ENCODE results near the gene CAMTA1. TPM values are rescaled to one million over a fixed set of nuclear protein-coding genes. Genes with fewer than 3 reads are reported as not detected.
"Not testable (repeated sequence)": the region's sequence is repeated elsewhere in the genome, so short reads cannot be mapped to it uniquely, and the experiment has no call there.

The CAMTA1 gene
- total RNA-seq, 1 donor from 2014 or later, result 38.1 TPM

- H3K4me3 ChIP-seq (ENCODE audit: low read length in 3 of 3), result no peak overlapping the region
- H3K9ac ChIP-seq (ENCODE audit: low read depth in 1 of 3, low read length in 3 of 3), result peak overlapping the region in 1 of 3 donors; percentile 28
- no peaks in the 10 kb centered on the region for H3K9me3 ChIP-seq (ENCODE audit: control insufficient read depth in 3 of 3, low read length in 3 of 3)
- H3K36me3 ChIP-seq (ENCODE audit: control insufficient read depth in 3 of 3, insufficient read depth in 3 of 3, low read length in 3 of 3), result peaks cover 37 to 62% (median 56%) of the 10 kb centered on the region in 3 donors
- peaks cover 12 to 37% (median 20%) of the 10 kb centered on the region in 3 donors for H3K4me1 ChIP-seq (ENCODE audit: control insufficient read depth in 3 of 3, insufficient read depth in 3 of 3, low read length in 3 of 3)
- no peak overlapping the region for H3K27ac ChIP-seq (ENCODE audit: low read depth, low read length)
- no peaks in the 10 kb centered on the region for H3K27me3 ChIP-seq (ENCODE audit: control insufficient read depth in 3 of 3, insufficient read depth in 3 of 3, low read length in 3 of 3)
These were observed 1001.5 kb downstream of the CAMTA1 start for GRCh38 chr1:7786795-7787194.

GRCh38 chr1:7789828-7790227, 1004.6 kb downstream of the CAMTA1 start:
- H3K4me1 ChIP-seq (ENCODE audit: control insufficient read depth in 3 of 3, insufficient read depth in 3 of 3, low read length in 3 of 3), result peaks cover 10 to 26% (median 15%) of the 10 kb centered on the region in 3 donors
- no peak overlapping the region for H3K9ac ChIP-seq (ENCODE audit: low read depth in 1 of 3, low read length in 3 of 3)
- H3K9me3 ChIP-seq (ENCODE audit: control insufficient read depth in 3 of 3, low read length in 3 of 3), result no peaks in the 10 kb centered on the region
- H3K4me3 ChIP-seq (ENCODE audit: low read length in 3 of 3), result no peak overlapping the region
- H3K36me3 ChIP-seq (ENCODE audit: control insufficient read depth in 3 of 3, insufficient read depth in 3 of 3, low read length in 3 of 3), result peaks cover 49 to 84% (median 74%) of the 10 kb centered on the region in 3 donors
- H3K27me3 ChIP-seq (ENCODE audit: control insufficient read depth in 3 of 3, insufficient read depth in 3 of 3, low read length in 3 of 3), result no peaks in the 10 kb centered on the region
- no peak overlapping the region for H3K27ac ChIP-seq (ENCODE audit: low read depth, low read length)

- H3K4me3 ChIP-seq (ENCODE audit: low read length in 3 of 3); H3K9ac ChIP-seq (ENCODE audit: low read depth in 1 of 3, low read length in 3 of 3); H3K27me3 ChIP-seq (ENCODE audit: control insufficient read depth in 3 of 3, insufficient read depth in 3 of 3, low read length in 3 of 3); H3K27ac ChIP-seq (ENCODE audit: low read depth, low read length); H3K9me3 ChIP-seq (ENCODE audit: control insufficient read depth in 3 of 3, low read length in 3 of 3): not testable (repeated sequence)
- Histone ChIP-seq H3K4me1 (ENCODE audit: control insufficient read depth in 3 of 3, insufficient read depth in 3 of 3, low read length in 3 of 3) (peaks cover 0 to 16% (median 8%) of the 10 kb centered on the region in 3 donors), H3K36me3 (ENCODE audit: control insufficient read depth in 3 of 3, insufficient read depth in 3 of 3, low read length in 3 of 3) (peaks cover 54 to 86% (median 79%) of the 10 kb centered on the region in 3 donors)
These were observed 1005.8 kb downstream of the CAMTA1 start for GRCh38 chr1:7791027-7791426.

GRCh38 chr1:7795406-7795805, 1010.2 kb downstream of the CAMTA1 start:
- no peak overlapping the region for H3K4me3 ChIP-seq (ENCODE audit: low read length in 3 of 3)
- no peak overlapping the region for H3K27ac ChIP-seq (ENCODE audit: low read depth, low read length)
- no peak overlapping the region for H3K9ac ChIP-seq (ENCODE audit: low read depth in 1 of 3, low read length in 3 of 3)
- no peaks in the 10 kb centered on the region for H3K4me1 ChIP-seq (ENCODE audit: control insufficient read depth in 3 of 3, insufficient read depth in 3 of 3, low read length in 3 of 3)
- H3K9me3 ChIP-seq (ENCODE audit: control insufficient read depth in 3 of 3, low read length in 3 of 3), result no peaks in the 10 kb centered on the region
- H3K27me3 ChIP-seq (ENCODE audit: control insufficient read depth in 3 of 3, insufficient read depth in 3 of 3, low read length in 3 of 3), result no peaks in the 10 kb centered on the region
- H3K36me3 ChIP-seq (ENCODE audit: control insufficient read depth in 3 of 3, insufficient read depth in 3 of 3, low read length in 3 of 3), result peaks cover 60 to 76% (median 73%) of the 10 kb centered on the region in 3 donors

- H3K4me1 ChIP-seq (ENCODE audit: control insufficient read depth in 3 of 3, insufficient read depth in 3 of 3, low read length in 3 of 3), result no peaks in the 10 kb centered on the region
- H3K36me3 ChIP-seq (ENCODE audit: control insufficient read depth in 3 of 3, insufficient read depth in 3 of 3, low read length in 3 of 3), result peaks cover 61 to 72% (median 71%) of the 10 kb centered on the region in 3 donors
- no peak overlapping the region for H3K9ac ChIP-seq (ENCODE audit: low read depth in 1 of 3, low read length in 3 of 3)
- H3K9me3 ChIP-seq (ENCODE audit: control insufficient read depth in 3 of 3, low read length in 3 of 3), result no peaks in the 10 kb centered on the region
- no peaks in the 10 kb centered on the region for H3K27me3 ChIP-seq (ENCODE audit: control insufficient read depth in 3 of 3, insufficient read depth in 3 of 3, low read length in 3 of 3)
- H3K4me3 ChIP-seq (ENCODE audit: low read length in 3 of 3), result no peak overlapping the region
- H3K27ac ChIP-seq (ENCODE audit: low read depth, low read length), result no peak overlapping the region
These were observed 1020.2 kb downstream of the CAMTA1 start for GRCh38 chr1:7805460-7805859.

GRCh38 chr1:7808253-7808844, 1023.1 kb downstream of the CAMTA1 start:
- H3K27me3 ChIP-seq (ENCODE audit: control insufficient read depth in 3 of 3, insufficient read depth in 3 of 3, low read length in 3 of 3), result no peaks in the 10 kb centered on the region
- H3K27ac ChIP-seq (ENCODE audit: low read depth, low read length), result no peak overlapping the region
- H3K4me1 ChIP-seq (ENCODE audit: control insufficient read depth in 3 of 3, insufficient read depth in 3 of 3, low read length in 3 of 3), result no peaks in the 10 kb centered on the region
- peaks cover 0 to 3% (median 0%) of the 10 kb centered on the region in 3 donors for H3K9me3 ChIP-seq (ENCODE audit: control insufficient read depth in 3 of 3, low read length in 3 of 3)
- no peak overlapping the region for H3K9ac ChIP-seq (ENCODE audit: low read depth in 1 of 3, low read length in 3 of 3)
- H3K4me3 ChIP-seq (ENCODE audit: low read length in 3 of 3), result no peak overlapping the region
- H3K36me3 ChIP-seq (ENCODE audit: control insufficient read depth in 3 of 3, insufficient read depth in 3 of 3, low read length in 3 of 3), result peaks cover 76 to 80% (median 77%) of the 10 kb centered on the region in 3 donors

GRCh38 chr1:7809742-7810141, 1024.5 kb downstream of the CAMTA1 start:
- Histone ChIP-seq H3K27me3 (ENCODE audit: control insufficient read depth in 3 of 3, insufficient read depth in 3 of 3, low read length in 3 of 3) (no peaks in the 10 kb centered on the region), H3K9ac (ENCODE audit: low read depth in 1 of 3, low read length in 3 of 3) (no peak overlapping the region), H3K4me1 (ENCODE audit: control insufficient read depth in 3 of 3, insufficient read depth in 3 of 3, low read length in 3 of 3) (no peaks in the 10 kb centered on the region), H3K36me3 (ENCODE audit: control insufficient read depth in 3 of 3, insufficient read depth in 3 of 3, low read length in 3 of 3) (peaks cover 74 to 80% (median 75%) of the 10 kb centered on the region in 3 donors), H3K4me3 (ENCODE audit: low read length in 3 of 3) (no peak overlapping the region), H3K9me3 (ENCODE audit: control insufficient read depth in 3 of 3, low read length in 3 of 3) (peaks cover 2 to 9% (median 5%) of the 10 kb centered on the region in 3 donors), H3K27ac (ENCODE audit: low read depth, low read length) (no peak overlapping the region)

- peaks cover 70 to 79% (median 75%) of the 10 kb centered on the region in 3 donors for H3K36me3 ChIP-seq (ENCODE audit: control insufficient read depth in 3 of 3, insufficient read depth in 3 of 3, low read length in 3 of 3)
- no peak overlapping the region for H3K9ac ChIP-seq (ENCODE audit: low read depth in 1 of 3, low read length in 3 of 3)
- no peaks in the 10 kb centered on the region for H3K4me1 ChIP-seq (ENCODE audit: control insufficient read depth in 3 of 3, insufficient read depth in 3 of 3, low read length in 3 of 3)
- H3K27ac ChIP-seq (ENCODE audit: low read depth, low read length), result no peak overlapping the region
- no peaks in the 10 kb centered on the region for H3K27me3 ChIP-seq (ENCODE audit: control insufficient read depth in 3 of 3, insufficient read depth in 3 of 3, low read length in 3 of 3)
- no peak overlapping the region for H3K4me3 ChIP-seq (ENCODE audit: low read length in 3 of 3)
- peaks cover 2 to 9% (median 5%) of the 10 kb centered on the region in 3 donors for H3K9me3 ChIP-seq (ENCODE audit: control insufficient read depth in 3 of 3, low read length in 3 of 3)
These were observed 1025.1 kb downstream of the CAMTA1 start for GRCh38 chr1:7810395-7810794.

GRCh38 chr1:7811476-7811875, 1026.2 kb downstream of the CAMTA1 start:
- Histone ChIP-seq H3K4me3 (ENCODE audit: low read length in 3 of 3) (no peak overlapping the region), H3K9me3 (ENCODE audit: control insufficient read depth in 3 of 3, low read length in 3 of 3) (peaks cover 2 to 9% (median 5%) of the 10 kb centered on the region in 3 donors), H3K9ac (ENCODE audit: low read depth in 1 of 3, low read length in 3 of 3) (no peak overlapping the region), H3K27me3 (ENCODE audit: control insufficient read depth in 3 of 3, insufficient read depth in 3 of 3, low read length in 3 of 3) (no peaks in the 10 kb centered on the region), H3K27ac (ENCODE audit: low read depth, low read length) (no peak overlapping the region), H3K4me1 (ENCODE audit: control insufficient read depth in 3 of 3, insufficient read depth in 3 of 3, low read length in 3 of 3) (no peaks in the 10 kb centered on the region), H3K36me3 (ENCODE audit: control insufficient read depth in 3 of 3, insufficient read depth in 3 of 3, low read length in 3 of 3) (peaks cover 59 to 75% (median 70%) of the 10 kb centered on the region in 3 donors)

- no peak overlapping the region for H3K9ac ChIP-seq (ENCODE audit: low read depth in 1 of 3, low read length in 3 of 3)
- H3K27ac ChIP-seq (ENCODE audit: low read depth, low read length), result no peak overlapping the region
- no peaks in the 10 kb centered on the region for H3K27me3 ChIP-seq (ENCODE audit: control insufficient read depth in 3 of 3, insufficient read depth in 3 of 3, low read length in 3 of 3)
- peaks cover 57 to 83% (median 73%) of the 10 kb centered on the region in 3 donors for H3K36me3 ChIP-seq (ENCODE audit: control insufficient read depth in 3 of 3, insufficient read depth in 3 of 3, low read length in 3 of 3)
- H3K4me3 ChIP-seq (ENCODE audit: low read length in 3 of 3), result no peak overlapping the region
- H3K4me1 ChIP-seq (ENCODE audit: control insufficient read depth in 3 of 3, insufficient read depth in 3 of 3, low read length in 3 of 3), result no peaks in the 10 kb centered on the region
- peaks cover 2 to 9% (median 5%) of the 10 kb centered on the region in 3 donors for H3K9me3 ChIP-seq (ENCODE audit: control insufficient read depth in 3 of 3, low read length in 3 of 3)
These were observed 1028.6 kb downstream of the CAMTA1 start for GRCh38 chr1:7813677-7814373.
